Activated CD4-positive, CD25-positive, alpha-beta regulatory T cell treated with anti-CD3 and anti-CD28 coated beads, Interleukin-2, amount 50 U/mL, for 24 hours (primary cell): ENCODE measurements around the gene WDR6.

ENCODE experiments used
- ATAC-seq, 2 donors: fragments of 150-1000 bp; cut with Tn5 transposase; one replicate each; pipeline ENCODE4 v1.10.0; 2021; ENCODE audit warnings: mild to moderate bottlenecking in 1 of 2, moderate library complexity in 1 of 2

Gene WDR6

DNA sequence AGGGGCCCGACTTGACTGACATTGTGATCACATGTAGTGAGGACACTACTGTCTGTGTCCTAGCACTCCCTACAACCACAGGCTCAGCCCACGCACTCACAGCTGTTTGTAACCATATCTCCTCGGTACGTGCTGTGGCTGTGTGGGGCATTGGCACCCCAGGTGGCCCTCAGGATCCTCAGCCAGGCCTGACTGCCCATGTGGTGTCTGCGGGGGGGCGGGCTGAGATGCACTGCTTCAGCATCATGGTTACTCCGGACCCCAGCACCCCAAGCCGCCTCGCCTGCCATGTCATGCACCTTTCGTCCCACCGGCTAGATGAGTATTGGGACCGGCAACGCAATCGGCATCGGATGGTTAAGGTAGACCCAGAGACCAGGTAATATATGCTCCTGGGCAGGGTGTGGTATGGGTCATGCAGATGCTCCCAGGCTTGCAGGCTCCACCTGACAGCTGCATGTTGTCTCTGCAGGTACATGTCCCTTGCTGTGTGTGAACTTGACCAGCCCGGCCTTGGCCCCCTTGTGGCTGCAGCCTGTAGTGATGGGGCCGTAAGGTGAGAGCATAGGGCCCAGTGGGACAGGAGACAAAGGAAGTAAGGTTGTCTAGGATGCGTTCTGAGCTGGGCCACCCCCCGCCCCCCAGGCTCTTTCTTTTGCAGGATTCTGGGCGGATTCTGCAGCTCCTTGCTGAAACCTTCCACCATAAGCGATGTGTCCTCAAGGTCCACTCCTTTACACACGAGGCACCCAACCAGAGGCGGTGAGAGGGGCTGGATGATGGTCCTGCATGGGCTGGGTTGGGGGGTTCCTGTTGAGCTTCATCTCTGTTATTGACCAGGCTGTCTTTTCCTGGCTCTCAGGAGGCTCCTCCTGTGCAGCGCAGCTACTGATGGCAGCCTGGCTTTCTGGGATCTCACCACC lies 6.8 kb downstream of the WDR6 start:
- ATAC-seq, result peak in 1 of 2 donors; percentile 42

DNA sequence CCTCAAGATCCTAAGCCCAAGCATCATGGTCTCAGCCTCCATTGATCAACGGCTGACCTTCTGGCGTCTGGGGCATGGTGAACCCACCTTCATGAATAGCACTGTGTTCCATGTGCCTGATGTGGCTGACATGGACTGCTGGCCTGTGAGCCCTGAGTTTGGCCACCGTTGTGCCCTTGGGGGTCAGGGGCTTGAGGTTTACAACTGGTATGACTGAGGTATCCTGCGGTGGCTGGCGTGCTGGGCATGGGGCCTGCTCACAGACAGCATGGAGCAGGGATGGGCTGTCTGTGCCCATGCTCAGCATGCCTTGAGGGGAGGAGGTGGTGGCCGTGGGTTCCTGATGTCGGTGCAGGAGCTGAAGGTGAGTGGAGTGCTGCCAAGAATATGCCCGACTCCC lies 7.9 kb downstream of the WDR6 start:
- ATAC-seq, result no peak

DNA sequence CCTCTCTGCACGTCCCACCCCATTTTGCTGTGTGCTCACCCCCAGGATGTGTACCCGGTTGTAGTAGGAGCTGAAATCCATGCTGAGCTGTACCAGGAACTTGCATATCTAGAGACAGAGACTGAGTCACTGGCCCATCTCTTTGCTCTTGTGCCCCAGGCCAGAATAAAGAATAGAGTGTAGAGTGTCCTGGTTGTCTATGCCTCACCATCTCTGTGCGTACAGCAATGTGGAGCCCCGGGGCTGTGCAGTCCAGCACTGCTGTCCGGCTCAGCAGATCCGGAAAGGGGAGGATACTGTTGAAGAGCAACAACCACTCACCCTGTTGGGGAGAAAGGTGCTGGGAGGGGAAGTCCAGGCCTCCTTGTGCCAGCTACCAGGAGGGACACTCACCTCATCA lies 8.6 kb downstream of the WDR6 start:
- no peak for ATAC-seq

DNA sequence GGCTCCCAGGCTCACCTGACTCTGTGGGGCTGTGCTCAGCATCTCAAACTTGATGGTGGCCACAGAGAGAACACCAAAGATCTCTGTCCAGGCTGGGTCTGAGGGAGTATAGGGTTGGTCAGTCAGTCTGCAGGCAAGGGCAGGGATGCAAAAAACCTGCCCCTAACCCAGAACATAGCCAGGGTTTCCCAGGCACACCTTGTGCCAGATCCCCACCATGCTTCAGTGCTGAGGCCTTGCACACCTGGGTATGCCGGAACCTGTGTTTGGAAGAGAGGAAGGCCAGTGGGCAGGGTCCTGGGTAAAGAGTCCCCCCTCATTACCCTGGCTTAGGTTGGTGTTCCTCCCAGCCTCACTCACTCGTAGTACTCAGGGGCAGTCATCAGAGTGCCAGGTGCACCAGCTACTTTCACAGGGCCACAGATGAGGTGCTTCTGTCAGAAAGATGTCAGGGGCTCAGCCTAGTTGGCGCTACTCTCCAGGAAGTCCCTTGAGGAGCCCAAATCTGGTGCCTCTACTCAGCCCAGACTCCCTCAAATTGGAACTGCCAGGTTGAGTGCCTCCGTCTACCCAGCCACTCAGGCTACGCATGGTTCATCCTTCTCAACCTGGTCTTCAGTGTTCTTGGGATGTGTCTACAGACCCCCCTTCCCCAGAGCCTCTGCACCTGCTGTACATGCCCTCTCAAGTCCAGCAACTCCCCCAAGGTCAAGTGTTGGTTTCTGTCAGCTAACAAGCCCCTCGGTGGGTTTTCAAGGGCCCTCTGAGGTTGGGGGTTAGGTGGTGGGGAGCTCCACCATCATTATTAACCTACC lies 9.4 kb downstream of the WDR6 start:
- ATAC-seq, result no peak

DNA sequence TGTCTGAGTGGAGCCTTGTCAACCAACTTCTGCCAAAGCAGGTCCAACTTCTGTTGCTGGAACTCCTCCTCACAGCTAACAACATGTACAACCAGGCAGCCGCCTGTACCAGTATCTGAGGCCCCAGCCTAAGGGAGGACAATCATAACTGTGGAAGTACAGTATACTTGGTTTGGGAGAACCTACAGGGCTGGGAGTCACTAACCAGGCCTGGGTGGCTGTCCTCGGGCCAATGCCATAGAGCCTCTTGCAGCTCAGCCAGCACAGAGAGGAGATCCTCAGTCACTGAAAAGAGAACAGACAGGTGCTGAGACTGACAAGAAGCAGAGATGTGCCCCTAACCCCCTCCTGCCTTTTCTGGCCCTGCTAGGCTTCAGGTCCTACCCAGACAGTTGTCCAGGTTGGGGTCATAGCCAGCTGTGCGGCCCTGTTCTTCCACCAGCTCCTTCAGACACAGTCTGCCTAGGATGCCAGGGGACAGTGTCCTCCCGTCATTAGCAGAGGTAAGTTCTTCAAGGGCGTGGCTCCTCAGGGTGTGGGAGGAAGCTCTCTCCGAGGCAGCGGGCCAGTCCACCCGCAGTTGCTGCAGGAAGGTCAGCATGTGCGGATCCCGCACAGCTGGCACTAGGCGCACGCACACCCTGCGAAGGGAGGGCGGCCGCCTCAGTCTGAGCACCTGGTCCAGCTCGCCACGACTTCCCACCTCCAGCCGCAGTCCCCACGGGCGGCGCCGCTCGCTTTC lies 10.2 kb downstream of the WDR6 start:
- ATAC-seq, result no peak

DNA sequence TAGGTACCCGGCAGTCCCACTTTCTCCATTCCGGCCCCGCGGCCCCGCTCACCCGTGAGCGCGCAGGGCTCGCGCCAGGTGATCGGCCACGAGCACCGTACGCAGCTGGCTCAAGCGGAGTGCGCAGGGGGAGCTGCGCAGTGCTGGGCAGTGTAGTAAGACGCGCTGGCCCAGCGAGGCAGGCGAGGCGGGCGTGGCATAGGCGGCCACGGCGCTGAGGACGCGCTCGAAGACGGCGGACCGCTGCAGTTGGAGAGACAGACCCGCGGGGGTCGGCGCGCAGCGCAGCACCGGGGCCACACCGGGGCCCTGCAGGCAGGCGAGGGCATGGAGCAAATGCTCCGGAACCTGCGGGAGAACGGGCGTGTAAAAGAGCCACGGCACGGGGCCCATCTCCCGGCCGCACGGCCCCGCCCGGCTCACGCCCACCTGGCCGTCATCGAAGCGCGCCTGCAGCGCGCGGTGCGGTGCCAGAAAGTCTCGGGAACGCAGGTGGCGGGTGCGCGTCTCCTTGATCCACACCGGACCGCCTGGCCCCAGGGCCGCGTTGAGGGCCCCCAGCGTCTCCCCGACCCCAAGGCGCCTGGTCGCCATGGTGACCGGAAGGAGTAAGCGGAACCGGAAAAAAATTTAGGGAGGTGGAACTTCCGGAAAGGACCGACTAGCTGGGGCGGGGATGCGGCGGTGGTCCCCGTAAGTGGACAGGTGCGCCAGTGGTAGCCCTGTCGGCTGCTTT lies 10.9 kb downstream of the WDR6 start, which contains the start of gene DALRD3:
TSS of gene DALRD3 (minus strand) at position 610 of the 736 bp plus-strand sequence. CDS start at position 594, 16 bp downstream.
- peak; percentile 3 to 6 for ATAC-seq

DNA sequence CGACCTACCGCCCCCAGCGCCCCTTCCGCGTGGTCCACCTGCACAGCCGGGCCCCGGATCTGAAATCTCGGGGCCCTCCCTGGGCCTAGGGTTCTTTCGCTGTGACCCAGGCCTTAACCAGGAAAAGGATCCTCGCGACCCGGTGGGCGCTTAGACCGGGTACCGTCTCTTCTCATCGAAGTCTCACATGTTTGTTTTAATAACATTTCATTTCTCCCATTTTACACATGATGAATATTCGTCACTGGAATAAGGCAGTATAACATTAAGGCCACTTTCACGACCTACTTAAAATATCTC lies 11.5 kb downstream of the WDR6 start:
- no peak for ATAC-seq

DNA sequence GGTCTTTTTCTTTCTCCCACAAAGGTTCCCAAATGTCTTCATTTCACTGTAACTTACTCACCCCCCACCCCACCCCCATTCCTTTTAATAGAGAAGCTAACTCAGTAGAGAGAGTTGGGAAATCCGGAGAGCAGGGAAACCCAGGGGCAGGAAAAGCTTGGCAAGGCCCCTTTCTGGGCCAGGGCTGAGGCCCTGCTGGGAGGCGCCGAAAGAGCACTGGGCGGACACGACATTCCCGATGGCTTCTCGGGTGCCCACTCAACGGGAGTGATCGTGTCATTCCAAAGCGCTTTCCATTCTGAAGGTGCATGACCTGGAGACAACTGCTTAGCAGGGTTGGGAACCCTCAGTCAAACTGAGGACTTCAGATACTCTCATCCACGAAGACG lies 12.7 kb downstream of the WDR6 start:
- ATAC-seq, result no peak

DNA sequence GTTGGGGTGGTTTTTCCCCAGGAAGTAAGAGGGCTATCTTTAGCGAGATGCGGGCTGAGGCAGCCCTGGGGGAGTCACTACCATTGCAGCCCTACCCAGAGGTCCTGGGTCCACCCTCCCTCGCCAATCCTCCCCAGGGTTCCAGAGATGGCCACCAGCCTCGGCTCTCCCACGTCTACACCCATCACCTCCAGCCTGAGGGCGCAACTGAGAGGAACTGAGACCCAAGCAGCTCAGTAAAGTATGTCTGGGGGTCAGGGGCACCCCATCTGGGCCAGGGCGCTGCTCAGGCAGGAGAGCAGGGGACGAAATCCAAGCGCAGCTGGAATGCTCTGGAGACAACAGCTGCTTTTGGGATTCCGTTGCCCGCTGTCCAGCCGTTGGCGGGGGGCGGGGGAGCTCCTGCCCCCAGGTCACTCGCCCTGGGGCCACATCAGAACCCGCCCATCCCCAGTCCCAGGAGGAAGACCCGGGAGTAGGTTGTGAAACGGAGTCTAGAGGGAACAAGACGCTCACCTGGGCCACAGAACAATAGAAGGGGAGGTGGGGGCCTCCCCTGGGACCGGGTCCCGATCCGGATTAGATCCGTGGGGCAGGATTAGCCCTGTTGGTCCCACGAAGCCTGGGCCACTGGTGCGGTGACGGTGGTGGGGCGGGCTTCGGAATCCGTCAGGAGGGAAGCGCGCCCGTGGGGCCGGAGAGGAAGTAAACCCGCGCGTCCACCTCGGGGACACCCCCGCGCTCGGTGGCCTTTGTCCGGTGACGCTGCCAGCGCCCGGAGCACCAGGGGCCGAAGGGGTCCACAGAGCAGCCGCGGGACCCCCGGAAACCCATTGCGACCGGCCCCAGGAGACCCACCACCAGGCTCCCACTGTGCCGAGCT lies 13.4 kb downstream of the WDR6 start:
- ATAC-seq, result no peak

DNA sequence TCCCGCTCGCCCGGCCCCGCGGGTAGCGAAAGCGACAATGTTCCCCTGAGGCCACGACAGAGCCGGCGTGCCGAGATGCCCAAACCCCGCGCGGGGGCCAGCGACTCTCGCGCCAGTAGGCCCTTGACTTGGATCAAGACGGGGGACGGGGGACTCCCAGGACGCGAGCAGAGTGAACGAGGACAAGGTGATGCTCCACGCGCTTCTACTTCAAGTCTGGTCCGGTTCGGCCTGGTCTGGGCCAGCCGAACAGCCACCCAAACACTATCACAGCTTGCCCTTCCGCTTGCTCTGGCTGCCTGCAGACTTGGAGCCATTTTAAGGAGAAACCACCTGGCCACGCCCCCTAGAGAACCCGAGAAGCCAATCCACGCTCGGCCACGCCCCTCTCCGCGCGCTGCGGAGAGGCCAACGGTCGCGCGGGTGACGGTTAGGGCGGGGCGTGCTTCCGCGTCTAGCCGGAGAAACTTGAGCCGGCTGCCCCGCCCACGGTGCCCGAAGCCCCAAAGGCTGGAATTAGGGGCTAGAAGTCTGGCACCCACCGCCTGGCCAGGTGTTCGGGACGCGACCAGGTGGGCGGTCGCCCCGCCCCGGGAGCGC lies 14.1 kb downstream of the WDR6 start:
- peak; percentile 72 for ATAC-seq

DNA sequence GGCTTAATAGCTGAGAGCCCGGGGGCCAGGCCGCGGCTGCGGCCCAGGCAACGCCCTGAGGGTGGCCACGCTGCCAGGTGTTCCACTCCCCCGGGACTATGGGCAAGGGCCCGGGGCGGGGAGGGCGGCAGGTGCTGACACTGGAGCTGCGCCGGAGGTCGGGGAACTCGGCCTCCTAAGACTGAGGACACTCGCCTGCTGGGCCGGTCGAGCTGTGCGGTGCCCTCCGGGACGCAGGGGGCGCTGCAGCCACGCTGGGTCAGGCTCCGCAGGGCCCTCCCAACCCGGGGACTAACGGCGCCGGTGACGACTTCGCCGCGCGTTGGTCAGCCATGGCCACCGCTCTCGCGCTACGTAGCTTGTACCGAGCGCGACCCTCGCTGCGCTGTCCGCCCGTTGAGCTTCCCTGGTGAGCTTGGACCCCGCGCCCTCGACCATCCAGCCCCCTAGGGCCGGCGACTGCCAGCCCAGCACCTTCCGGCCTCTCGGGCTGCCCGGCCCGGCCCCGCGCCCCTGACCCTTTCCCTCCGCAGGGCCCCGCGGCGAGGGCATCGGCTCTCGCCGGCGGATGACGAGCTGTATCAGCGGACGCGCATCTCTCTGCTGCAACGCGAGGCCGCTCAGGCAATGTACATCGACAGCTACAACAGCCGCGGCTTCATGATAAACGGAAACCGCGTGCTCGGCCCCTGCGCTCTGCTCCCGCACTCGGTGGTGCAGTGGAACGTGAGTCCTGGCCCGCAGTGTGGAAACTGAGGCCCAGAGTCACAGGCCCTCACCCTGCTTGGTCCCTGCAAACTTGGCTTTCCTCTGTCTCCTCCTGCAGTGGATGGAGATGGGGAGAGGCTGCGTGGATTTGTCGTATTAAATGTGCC lies 14.9 kb downstream of the WDR6 start, which contains the start of gene NDUFAF3:
TSS of gene NDUFAF3 (plus strand) at position 309 of the 875 bp plus-strand sequence. CDS start at position 333, 24 bp downstream.
- ATAC-seq, result peak; percentile 82 to 85

DNA sequence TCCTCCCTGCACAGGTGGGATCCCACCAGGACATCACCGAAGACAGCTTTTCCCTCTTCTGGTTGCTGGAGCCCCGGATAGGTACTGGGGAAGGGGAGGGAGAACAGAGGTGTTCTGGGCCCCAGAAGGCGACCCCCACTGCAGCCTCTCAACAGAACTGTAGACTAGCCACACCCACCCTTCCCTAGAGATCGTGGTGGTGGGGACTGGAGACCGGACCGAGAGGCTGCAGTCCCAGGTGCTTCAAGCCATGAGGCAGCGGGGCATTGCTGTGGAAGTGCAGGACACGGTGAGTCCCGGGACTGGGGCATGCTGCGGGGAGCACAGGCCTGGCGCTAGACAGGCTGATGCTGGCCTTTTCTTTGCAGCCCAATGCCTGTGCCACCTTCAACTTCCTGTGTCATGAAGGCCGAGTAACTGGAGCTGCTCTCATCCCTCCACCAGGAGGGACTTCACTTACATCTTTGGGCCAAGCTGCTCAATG lies 15.5 kb downstream of the WDR6 start:
- ATAC-seq, result no peak

DNA sequence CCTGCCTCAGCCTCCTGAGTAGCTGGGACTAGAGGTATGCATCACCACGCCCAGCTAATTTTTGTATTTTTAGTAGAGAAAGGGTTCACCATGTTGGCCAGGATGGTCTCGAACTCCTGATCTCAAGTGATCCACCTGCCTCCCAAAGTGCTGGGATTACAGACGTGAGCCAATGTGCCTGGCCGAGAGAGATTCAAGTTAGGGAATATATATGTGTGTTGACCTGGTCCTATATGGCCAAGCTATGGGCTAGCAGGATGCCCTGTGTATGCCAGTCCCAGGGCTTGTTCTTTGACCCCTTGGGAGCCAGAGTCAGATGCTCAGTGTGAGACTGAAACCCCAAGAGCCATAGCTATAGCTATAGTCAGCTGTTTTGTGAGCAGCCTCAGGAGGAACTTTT lies 16.6 kb downstream of the WDR6 start:
- ATAC-seq, result no peak

DNA sequence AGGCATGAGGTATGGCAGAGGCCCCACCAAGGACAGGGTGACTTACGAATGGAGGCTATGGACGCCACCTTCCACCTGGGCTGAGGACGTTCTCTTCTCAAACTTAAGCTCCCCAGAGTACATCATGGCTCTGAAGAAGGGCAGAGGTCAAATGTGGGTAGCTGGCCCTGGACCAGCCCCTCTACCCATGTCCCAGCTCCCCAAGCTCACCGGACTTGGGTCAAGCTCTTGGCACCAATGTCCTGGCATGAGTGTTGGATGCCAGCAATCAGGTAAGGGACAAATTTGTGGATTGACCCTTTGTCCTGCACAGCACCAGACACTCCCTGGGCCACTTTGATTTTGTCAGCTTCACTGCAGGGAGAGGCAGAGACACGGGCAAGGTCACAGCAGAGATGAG lies 17.3 kb downstream of the WDR6 start:
- no peak for ATAC-seq

DNA sequence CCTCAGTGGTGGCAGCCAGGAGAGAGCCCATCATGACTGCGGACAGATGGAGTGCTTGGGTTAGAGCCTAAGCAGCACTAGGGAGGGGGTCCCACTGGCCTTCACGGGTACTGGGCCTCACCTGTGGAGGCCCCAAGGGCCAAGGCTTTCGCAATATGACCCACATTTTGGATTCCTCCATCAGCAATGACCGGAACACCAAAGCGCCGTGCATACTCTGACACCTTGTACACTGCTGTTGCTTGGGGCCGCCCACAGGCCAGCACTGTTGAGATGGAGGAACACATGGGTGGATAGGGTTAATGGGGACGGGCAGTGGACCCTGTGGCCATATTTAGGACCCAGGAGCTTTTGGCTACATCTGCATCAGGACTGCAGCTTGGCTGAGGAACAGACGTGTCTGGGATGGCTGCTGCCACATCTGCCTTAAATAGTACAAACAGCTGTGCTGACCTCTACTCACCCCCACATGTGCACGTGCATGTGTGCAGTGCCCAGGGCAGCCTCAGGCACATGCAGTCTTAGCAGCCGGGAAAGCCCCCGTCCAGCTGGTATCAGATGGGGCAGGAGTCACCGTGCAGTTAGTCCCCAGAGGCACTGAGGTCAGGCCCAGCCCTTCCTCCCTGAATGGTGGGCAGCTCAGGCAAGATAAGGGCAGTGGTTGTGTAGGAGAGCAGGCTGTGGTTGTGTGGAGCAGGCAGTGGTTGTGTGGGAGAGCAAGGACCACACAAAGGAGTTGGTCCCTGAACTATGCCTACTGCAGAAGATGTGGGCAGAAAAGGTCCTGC lies 18.0 kb downstream of the WDR6 start:
- ATAC-seq, result no peak

DNA sequence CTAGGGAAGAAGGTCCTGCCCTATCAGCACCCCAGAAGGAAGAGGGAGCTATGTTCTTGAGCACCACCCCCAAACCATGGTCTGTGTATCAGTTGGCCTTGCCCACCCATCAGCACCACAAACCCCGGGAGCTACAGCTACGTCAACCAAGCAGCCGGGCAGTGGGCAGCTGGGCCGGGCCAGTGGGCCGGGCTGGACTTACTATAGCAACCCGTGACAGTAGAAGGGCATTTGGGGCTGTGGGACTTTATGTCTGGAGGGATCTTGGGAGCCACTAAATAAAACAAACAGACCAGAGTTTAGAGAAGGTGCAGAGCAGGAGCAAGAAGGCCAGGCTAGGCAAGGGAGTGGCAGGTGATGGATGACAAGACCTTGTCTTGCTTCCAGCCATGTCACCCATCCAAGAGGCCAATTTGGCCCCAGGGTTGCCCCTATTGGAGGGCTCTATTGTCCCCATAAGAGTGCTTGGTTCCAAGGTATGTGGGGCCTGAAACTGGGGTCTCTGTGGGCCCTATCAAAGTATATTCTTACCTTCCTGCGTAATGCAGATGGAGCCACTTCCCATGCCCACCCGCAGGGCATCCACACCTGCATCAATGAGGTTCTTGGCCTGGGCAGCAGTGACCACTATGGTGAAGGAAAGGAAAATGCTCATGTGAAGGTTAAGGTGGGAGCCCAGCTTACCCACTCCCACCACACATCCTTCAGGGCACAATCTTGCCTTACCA lies 18.8 kb downstream of the WDR6 start:
- ATAC-seq, result no peak

DNA sequence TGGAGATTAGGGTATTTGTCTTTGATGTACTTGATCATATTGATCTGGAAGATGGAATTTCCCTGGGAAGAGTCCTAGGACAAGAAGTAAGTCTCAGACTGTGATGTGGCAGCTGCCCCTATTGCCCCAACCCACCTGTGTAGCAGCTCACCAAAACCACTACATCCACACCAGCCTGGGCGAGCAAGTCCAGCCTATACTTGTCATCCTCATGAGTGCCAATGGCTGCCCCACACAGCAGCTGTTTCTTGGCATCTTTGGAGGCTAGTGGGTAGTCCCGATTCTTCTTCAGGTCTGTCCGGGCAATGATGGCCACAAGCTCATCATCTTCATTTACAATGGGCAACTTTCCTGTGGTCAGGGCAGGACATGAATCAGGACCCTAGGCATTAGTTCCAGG lies 19.3 kb downstream of the WDR6 start:
- no peak for ATAC-seq

DNA sequence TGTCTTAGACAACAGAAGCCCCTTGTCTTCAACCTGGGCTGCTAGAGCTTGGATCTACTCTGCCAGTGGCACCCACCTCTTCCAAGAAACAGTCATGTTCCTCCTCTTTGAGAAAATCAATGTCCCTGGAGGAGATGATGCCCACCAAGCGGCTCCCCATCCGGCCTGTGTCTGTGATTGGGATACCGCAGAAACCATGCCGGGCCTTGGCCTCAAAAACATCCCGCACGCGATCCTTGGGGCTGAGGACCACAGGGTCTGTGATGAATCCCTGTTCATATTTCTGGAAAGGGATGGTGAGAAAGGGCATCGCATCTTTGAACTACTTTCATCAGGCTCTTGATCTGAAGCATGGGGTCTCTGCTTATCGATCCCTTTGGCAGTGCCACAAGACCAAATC lies 20.4 kb downstream of the WDR6 start:
- ATAC-seq, result no peak
